OCI-LY7 (cell line): Measurements from ENCODE around the gene APOBEC3A. TPM values are rescaled to one million over a fixed set of nuclear protein-coding genes. Genes with fewer than 3 reads are reported as not detected.

Experiments used
- BruUV-seq: library from RNA; stranded (reverse); fragments of 400-500 nt; replicated peaks from 2 replicates; lab custom pipeline; 2021; lab: Mats Ljungman, UMichigan
- CTCF ChIA-PET: fragments of 300-600 bp; sonication (Branson Sonifier 250); formaldehyde crosslinking; loops from one replicate; lab custom pipeline; 2022; ENCODE audit warnings: antibody characterized with exemption; ENCODE audit not compliant: unreplicated experiment; lab: Charles Lee
- POLR2A ChIA-PET: fragments of 300-600 bp; sonication (Branson Sonifier 250); formaldehyde crosslinking; loops from one replicate; lab custom pipeline; 2022; ENCODE audit warnings: antibody characterized with exemption; lab: Charles Lee
- DNase-seq: peaks from one replicate; pipeline ENCODE4 v3.0.0-alpha.2; 2015; ENCODE audit warnings: low spot score
- H2AFZ ChIP-seq: fragments of 200-600 bp; sonication (generic), shearing (Covaris generic); 2 replicates; pipeline ENCODE4 v1.6.1; 2014; ENCODE audit warnings: mild to moderate bottlenecking, antibody characterized with exemption, low read length, moderate library complexity
- H3K27ac ChIP-seq: fragments of 200-600 bp; sonication (generic); 2 replicates; pipeline ENCODE4 v1.5.1; 2014; ENCODE audit warnings: mixed run types, low read depth, mild to moderate bottlenecking, moderate library complexity, low read length, inconsistent platforms; ENCODE audit not compliant: poor library complexity, severe bottlenecking
- H3K36me3 ChIP-seq: fragments of 200-600 bp; sonication (generic); 2 replicates; pipeline ENCODE4 v1.6.1; 2014; ENCODE audit warnings: mild to moderate bottlenecking, antibody characterized with exemption, low read length, moderate library complexity, mixed read lengths; ENCODE audit not compliant: insufficient read depth
- H3K4me1 ChIP-seq: fragments of 200-600 bp; sonication (generic); 2 replicates; pipeline ENCODE4 v1.5.1; 2014; ENCODE audit warnings: mild to moderate bottlenecking, low read length; ENCODE audit not compliant: insufficient read depth, poor library complexity, severe bottlenecking
- H3K4me2 ChIP-seq: fragments of 200-600 bp; sonication (generic); 2 replicates; pipeline ENCODE4 v1.6.1; 2014; ENCODE audit warnings: mild to moderate bottlenecking, low read length
- H3K4me3 ChIP-seq: fragments of 200-600 bp; sonication (generic); 2 replicates; pipeline ENCODE4 v1.5.1; 2014; ENCODE audit warnings: mild to moderate bottlenecking, low read depth, low read length; ENCODE audit not compliant: poor library complexity, severe bottlenecking
- H3K79me2 ChIP-seq: fragments of 200-600 bp; sonication (generic); 2 replicates; pipeline ENCODE4 v1.6.1; 2016; ENCODE audit warnings: low read depth, mild to moderate bottlenecking, low read length, moderate library complexity, mixed read lengths; ENCODE audit not compliant: insufficient read depth
- H3K9me2 ChIP-seq: fragments of 200-600 bp; sonication (generic); 2 replicates; pipeline ENCODE4 v1.6.1; 2016; ENCODE audit warnings: mild to moderate bottlenecking, low read length, mixed read lengths; ENCODE audit not compliant: insufficient read depth
- H3K9me3 ChIP-seq: fragments of 200-600 bp; sonication (generic); 2 replicates; pipeline ENCODE4 v1.6.1; 2014; ENCODE audit warnings: mild to moderate bottlenecking, mixed run types, low read length, mixed read lengths
- H4K20me1 ChIP-seq: fragments of 200-600 bp; sonication (generic); 2 replicates; pipeline ENCODE4 v1.6.1; 2014; ENCODE audit warnings: mild to moderate bottlenecking, antibody characterized with exemption, low read length, moderate library complexity, mixed read lengths; ENCODE audit not compliant: insufficient read depth
- CTCF ChIP-seq: fragments of 200-600 bp; sonication (generic); conservative IDR thresholded peaks from 2 replicates; pipeline ENCODE4 v1.5.1; 2014; ENCODE audit warnings: mild to moderate bottlenecking, antibody characterized with exemption, low read length, moderate library complexity, mixed read lengths
- EZH2phosphoT487 ChIP-seq: fragments of 200-600 bp; sonication (generic); IDR thresholded peaks from 2 replicates; pipeline ENCODE4 v1.6.1; 2018; ENCODE audit warnings: low read depth, borderline replicate concordance, mild to moderate bottlenecking, mixed run types, antibody characterized with exemption, low read length, moderate library complexity, mixed read lengths
- intact Hi-C: fragments of 100-400 bp; cut with micrococcal nuclease; formaldehyde crosslinking; loops from one replicate; pipeline ENCODE4 v1.10.0; 2022; ENCODE audit not compliant: unreplicated experiment
- total RNA-seq, 2 experiments: library from RNA; depleted of rRNA in 1 of 2; stranded (reverse); fragments of >200 nt in 1 of 2; shearing (Covaris generic) in 1 of 2; gene quantifications; 2 replicates each; pipeline ENCODE4 v1.2.3, GENCODE V29; 2014 to 2022

Gene APOBEC3A
- total RNA-seq, 2 experiments from 2014 or later, result not detected

DNA sequence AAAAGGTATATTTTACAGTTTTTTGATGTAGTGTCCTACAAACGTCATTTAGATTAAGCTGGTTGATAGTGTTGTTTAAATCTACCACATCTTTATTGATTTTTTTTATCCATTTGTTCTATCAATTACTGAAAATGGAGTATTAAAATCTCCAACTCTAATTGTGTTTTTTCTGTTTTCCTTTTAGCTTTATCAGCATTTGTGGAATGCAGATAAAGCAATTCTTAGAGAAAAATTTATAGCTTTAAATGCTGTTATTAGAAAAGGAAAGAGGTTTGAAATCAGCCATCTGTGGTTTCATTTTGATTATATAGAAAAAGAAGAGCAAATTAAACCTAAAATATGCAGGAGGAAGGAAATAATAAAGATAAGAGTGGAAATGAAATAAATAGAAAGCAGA is 46.0 kb upstream of the APOBEC3A start:
- Histone ChIP-seq H3K27ac (no peak overlapping the region), H4K20me1 (no peaks in the 10 kb centered on the region), H3K4me1 (no peaks in the 10 kb centered on the region), H3K4me2 (no peak overlapping the region), H3K79me2 (no peaks in the 10 kb centered on the region), H2AFZ (no peak overlapping the region), H3K4me3 (no peak overlapping the region), H3K36me3 (no peaks in the 10 kb centered on the region), H3K9me2 (no peaks in the 10 kb centered on the region), H3K9me3 (no peaks in the 10 kb centered on the region)
- ChIA-PET CTCF (no interaction called here), POLR2A (interaction anchor here (1.2 kb wide), 1 partner anchor 24 kb away, joined by 3 read pairs; no protein-coding TSS in a partner anchor)
- no peak for DNase-seq
- TF ChIP-seq EZH2phosphoT487, result no peak
- intact Hi-C loops, result loop anchor here (10.0 kb wide), 1 partner anchor 87 kb away; no protein-coding TSS in a partner anchor
- no TSS peak for BruUV-seq

GRCh38 chr22:38919631-38920190 is 37.7 kb upstream of the APOBEC3A start:
- Histone ChIP-seq H3K9me2 (no peaks in the 10 kb centered on the region), H3K4me1 (no peaks in the 10 kb centered on the region), H4K20me1 (no peaks in the 10 kb centered on the region), H3K27ac (no peak overlapping the region), H3K4me2 (no peak overlapping the region), H3K9me3 (no peaks in the 10 kb centered on the region), H3K36me3 (no peaks in the 10 kb centered on the region), H3K4me3 (no peak overlapping the region), H2AFZ (no peak overlapping the region), H3K79me2 (no peaks in the 10 kb centered on the region)
- TF ChIP-seq CTCF, result no peak
- TF ChIP-seq EZH2phosphoT487, result no peak
- BruUV-seq, result no TSS peak
- ChIA-PET POLR2A (no interaction called here), CTCF (no interaction called here)
- DNase-seq, result no peak
- intact Hi-C loops, result loop anchor here (10.0 kb wide), 1 partner anchor 95 kb away; no protein-coding TSS in a partner anchor

GRCh38 chr22:38921120-38921519 is 36.3 kb upstream of the APOBEC3A start:
- intact Hi-C loops, result no loop called here
- no peak overlapping the region for H3K4me3 ChIP-seq
- H3K79me2 ChIP-seq, result no peaks in the 10 kb centered on the region
- ChIA-PET CTCF (no interaction called here), POLR2A (interaction anchor here (0.7 kb wide), 1 partner anchor 79 kb away, joined by 3 read pairs; no protein-coding TSS in a partner anchor)
- H3K27ac ChIP-seq, result no peak overlapping the region
- BruUV-seq, result no TSS peak
- no peaks in the 10 kb centered on the region for H3K9me2 ChIP-seq
- H3K9me3 ChIP-seq, result no peaks in the 10 kb centered on the region
- H3K4me2 ChIP-seq, result no peak overlapping the region
- H3K36me3 ChIP-seq, result no peaks in the 10 kb centered on the region
- H4K20me1 ChIP-seq, result no peaks in the 10 kb centered on the region
- no peak for TF ChIP-seq EZH2phosphoT487
- no peak for TF ChIP-seq CTCF
- no peaks in the 10 kb centered on the region for H3K4me1 ChIP-seq
- no peak for DNase-seq
- H2AFZ ChIP-seq, result no peak overlapping the region
